Measurements from ENCODE around the gene ZFC3H1. TPM values are rescaled to one million over a fixed set of nuclear protein-coding genes. Genes with fewer than 3 reads are reported as not detected.
A peak's percentile ranks its signal among the peaks of the same experiment; 100 is the strongest.

ZFC3H1 gene
- total RNA-seq, 1 donor from 2014 or later = 51.7 TPM

- no peak overlapping the region for H3K27ac Mint-ChIP-seq (ENCODE audit: unreplicated experiment)
- H3K9me3 Mint-ChIP-seq (ENCODE audit: unreplicated experiment) = no peaks in the 10 kb centered on the region
- no peak for TF ChIP-seq EZH2 (IDR thresholded peaks at IDR 0.05; ENCODE audit: insufficient read depth, low read length)
- TF ChIP-seq, protein P1, sequence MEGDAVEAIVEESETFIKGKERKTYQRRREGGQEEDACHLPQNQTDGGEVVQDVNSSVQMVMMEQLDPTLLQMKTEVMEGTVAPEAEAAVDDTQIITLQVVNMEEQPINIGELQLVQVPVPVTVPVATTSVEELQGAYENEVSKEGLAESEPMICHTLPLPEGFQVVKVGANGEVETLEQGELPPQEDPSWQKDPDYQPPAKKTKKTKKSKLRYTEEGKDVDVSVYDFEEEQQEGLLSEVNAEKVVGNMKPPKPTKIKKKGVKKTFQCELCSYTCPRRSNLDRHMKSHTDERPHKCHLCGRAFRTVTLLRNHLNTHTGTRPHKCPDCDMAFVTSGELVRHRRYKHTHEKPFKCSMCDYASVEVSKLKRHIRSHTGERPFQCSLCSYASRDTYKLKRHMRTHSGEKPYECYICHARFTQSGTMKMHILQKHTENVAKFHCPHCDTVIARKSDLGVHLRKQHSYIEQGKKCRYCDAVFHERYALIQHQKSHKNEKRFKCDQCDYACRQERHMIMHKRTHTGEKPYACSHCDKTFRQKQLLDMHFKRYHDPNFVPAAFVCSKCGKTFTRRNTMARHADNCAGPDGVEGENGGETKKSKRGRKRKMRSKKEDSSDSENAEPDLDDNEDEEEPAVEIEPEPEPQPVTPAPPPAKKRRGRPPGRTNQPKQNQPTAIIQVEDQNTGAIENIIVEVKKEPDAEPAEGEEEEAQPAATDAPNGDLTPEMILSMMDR (IDR thresholded peaks at IDR 0.05; ENCODE audit: insufficient read depth, low read depth, low read length) = no peak
- DNase-seq (ENCODE audit: low read depth) (no peak), FAIRE-seq (peak; percentile 5)
- Histone ChIP-seq H3K36me3 (ENCODE audit: insufficient read depth, low read length) (peaks cover 58% of the 10 kb centered on the region), H4K20me1 (ENCODE audit: insufficient read depth, low read length) (peaks cover 45% of the 10 kb centered on the region), H2AFZ (ENCODE audit: low read depth, low read length) (no peak overlapping the region), H3K27me3 (ENCODE audit: insufficient read depth, low read length) (no peaks in the 10 kb centered on the region), H3K9ac (ENCODE audit: low read length) (no peak overlapping the region), H3K9me3 (ENCODE audit: insufficient read depth, low read depth, low read length) (no peaks in the 10 kb centered on the region), H3K79me2 (ENCODE audit: insufficient read depth, low read length) (peaks cover 79% of the 10 kb centered on the region), H3K4me1 (ENCODE audit: insufficient read depth, low read length) (no peaks in the 10 kb centered on the region), H3K27ac (ENCODE audit: low read depth, low read length) (no peak overlapping the region), H3K4me3 (ENCODE audit: insufficient read depth, low read depth, low read length) (no peak overlapping the region), H3K4me2 (ENCODE audit: low read length) (no peak overlapping the region)
- H3K4me1 Mint-ChIP-seq (ENCODE audit: low read depth, unreplicated experiment) = peaks cover 2% of the 10 kb centered on the region
- no peak overlapping the region for H3K4me3 Mint-ChIP-seq (ENCODE audit: unreplicated experiment)
- H3K27me3 Mint-ChIP-seq (ENCODE audit: low read depth, unreplicated experiment) = no peaks in the 10 kb centered on the region
- H3K36me3 Mint-ChIP-seq (ENCODE audit: low read depth, unreplicated experiment) = peaks cover 16% of the 10 kb centered on the region
These were observed 17.1 kb downstream of the ZFC3H1 start for GRCh38 chr12:71646512-71646911.

DNA sequence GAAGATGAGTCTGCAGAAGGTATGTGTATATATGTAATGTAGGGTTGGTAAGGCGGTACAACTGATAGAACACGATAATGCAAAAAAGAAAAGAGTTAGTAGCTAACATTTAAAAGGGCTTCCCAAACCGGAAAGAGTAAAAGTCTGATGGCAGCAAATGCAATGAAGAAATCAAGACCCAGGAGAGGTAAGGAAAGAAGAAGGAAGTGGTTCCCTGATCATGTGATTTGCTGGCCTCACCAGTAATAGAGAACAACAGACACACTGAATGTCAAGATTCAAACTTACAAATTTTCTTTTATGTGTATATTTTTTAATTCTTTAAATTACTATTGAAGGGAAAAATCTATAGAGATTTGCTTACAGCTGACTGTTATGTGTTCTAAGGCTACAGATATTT lies 18.4 kb downstream of the ZFC3H1 start:
- H3K4me2 ChIP-seq (ENCODE audit: low read length) = no peak overlapping the region
- peaks cover 78% of the 10 kb centered on the region for H3K79me2 ChIP-seq (ENCODE audit: insufficient read depth, low read length)
- H3K4me3 Mint-ChIP-seq (ENCODE audit: unreplicated experiment) = no peak overlapping the region
- H2AFZ ChIP-seq (ENCODE audit: low read depth, low read length) = no peak overlapping the region
- no peak for DNase-seq (ENCODE audit: low read depth)
- H3K27ac Mint-ChIP-seq (ENCODE audit: unreplicated experiment) = peak overlapping the region; percentile 8
- no peaks in the 10 kb centered on the region for H3K27me3 Mint-ChIP-seq (ENCODE audit: low read depth, unreplicated experiment)
- H3K9me3 Mint-ChIP-seq (ENCODE audit: unreplicated experiment) = no peaks in the 10 kb centered on the region
- no peaks in the 10 kb centered on the region for H3K9me3 ChIP-seq (ENCODE audit: insufficient read depth, low read depth, low read length)
- no peak overlapping the region for H3K27ac ChIP-seq (ENCODE audit: low read depth, low read length)
- H3K36me3 Mint-ChIP-seq (ENCODE audit: low read depth, unreplicated experiment) = peaks cover 16% of the 10 kb centered on the region
- H3K4me1 Mint-ChIP-seq (ENCODE audit: low read depth, unreplicated experiment) = peaks cover 2% of the 10 kb centered on the region
- no peak overlapping the region for H3K9ac ChIP-seq (ENCODE audit: low read length)
- TF ChIP-seq, protein P1 (IDR thresholded peaks at IDR 0.05; ENCODE audit: insufficient read depth, low read depth, low read length) = no peak
- TF ChIP-seq EZH2 (IDR thresholded peaks at IDR 0.05; ENCODE audit: insufficient read depth, low read length) = no peak
- peaks cover 41% of the 10 kb centered on the region for H4K20me1 ChIP-seq (ENCODE audit: insufficient read depth, low read length)
- H3K27me3 ChIP-seq (ENCODE audit: insufficient read depth, low read length) = no peaks in the 10 kb centered on the region
- FAIRE-seq = no peak
- peaks cover 65% of the 10 kb centered on the region for H3K36me3 ChIP-seq (ENCODE audit: insufficient read depth, low read length)
- H3K4me1 ChIP-seq (ENCODE audit: insufficient read depth, low read length) = no peaks in the 10 kb centered on the region
- no peak overlapping the region for H3K4me3 ChIP-seq (ENCODE audit: insufficient read depth, low read depth, low read length)

- no peak for DNase-seq (ENCODE audit: low read depth)
- no peak for FAIRE-seq
These were observed 21.4 kb downstream of the ZFC3H1 start for GRCh38 chr12:71642264-71642663.

More at GRCh38 chr12:71642264-71642663, 21.4 kb downstream of the ZFC3H1 start:
- Histone ChIP-seq H3K9me3 (ENCODE audit: insufficient read depth, low read depth, low read length) (no peaks in the 10 kb centered on the region), H3K27ac (ENCODE audit: low read depth, low read length) (no peak overlapping the region), H3K36me3 (ENCODE audit: insufficient read depth, low read length) (peaks cover 81% of the 10 kb centered on the region), H4K20me1 (ENCODE audit: insufficient read depth, low read length) (peaks cover 39% of the 10 kb centered on the region), H3K4me2 (ENCODE audit: low read length) (no peak overlapping the region), H3K4me1 (ENCODE audit: insufficient read depth, low read length) (no peaks in the 10 kb centered on the region), H3K9ac (ENCODE audit: low read length) (no peak overlapping the region), H3K27me3 (ENCODE audit: insufficient read depth, low read length) (no peaks in the 10 kb centered on the region), H3K4me3 (ENCODE audit: insufficient read depth, low read depth, low read length) (no peak overlapping the region), H3K79me2 (ENCODE audit: insufficient read depth, low read length) (peaks cover 63% of the 10 kb centered on the region), H2AFZ (ENCODE audit: low read depth, low read length) (no peak overlapping the region)
- Mint-ChIP-seq H3K27ac (ENCODE audit: unreplicated experiment) (no peak overlapping the region), H3K9me3 (ENCODE audit: unreplicated experiment) (no peaks in the 10 kb centered on the region), H3K4me1 (ENCODE audit: low read depth, unreplicated experiment) (peaks cover 6% of the 10 kb centered on the region), H3K4me3 (ENCODE audit: unreplicated experiment) (no peak overlapping the region), H3K36me3 (ENCODE audit: low read depth, unreplicated experiment) (peaks cover 18% of the 10 kb centered on the region), H3K27me3 (ENCODE audit: low read depth, unreplicated experiment) (no peaks in the 10 kb centered on the region)
- no peak for TF ChIP-seq EZH2 (IDR thresholded peaks at IDR 0.05; ENCODE audit: insufficient read depth, low read length)
- TF ChIP-seq, protein P1 (IDR thresholded peaks at IDR 0.05; ENCODE audit: insufficient read depth, low read depth, low read length) = no peak
